Endothelial cell of umbilical vein (primary cell): Measurements from ENCODE around the gene C9orf152. TPM values are rescaled to one million over a fixed set of nuclear protein-coding genes. Genes with fewer than 3 reads are reported as not detected.

Experiments used
- BruUV-seq: library from RNA; stranded (reverse); fragments of 400-500 nt; replicated peaks from 2 replicates; lab custom pipeline; 2021; lab: Mats Ljungman, UMichigan
- CTCF ChIA-PET: fragments of 300-600, 350-600 bp; sonication (Branson Sonifier 250); formaldehyde crosslinking; loops from one replicate; lab custom pipeline; 2021; ENCODE audit warnings: antibody characterized with exemption, inconsistent platforms; lab: Charles Lee
- POLR2A ChIA-PET: fragments of 300-600, 350-600 bp; sonication (Branson Sonifier 250); formaldehyde crosslinking; loops from one replicate; lab custom pipeline; 2021; ENCODE audit warnings: antibody characterized with exemption, inconsistent platforms; lab: Charles Lee
- DNase-seq: peaks from one replicate; pipeline ENCODE4 v3.0.0-alpha.2; 2011; ENCODE audit warnings: low read depth, low spot score
- FAIRE-seq: peaks from 2 replicates; lab custom pipeline; 2011; peaks lifted over from hg19 to GRCh38; lab: Jason Lieb, UNC
- H2AFZ ChIP-seq: 2 replicates; pipeline ENCODE4 v1.6.0; 2012; ENCODE audit warnings: low read depth, low read length, control low read depth, inconsistent platforms
- H3K27ac ChIP-seq: 2 replicates; pipeline ENCODE4 v1.5.1; 2011; ENCODE audit warnings: low read depth, mild to moderate bottlenecking, control low read depth, low read length, moderate library complexity; ENCODE audit not compliant: insufficient read depth
- H3K27me3 ChIP-seq, 2 experiments: 2 replicates each; pipeline versions ENCODE4 v1.6.0 to v1.6.1; 2011; ENCODE audit warnings: low read length in 2 of 2, mixed read lengths in 1 of 2; ENCODE audit not compliant: control insufficient read depth in 2 of 2, insufficient read depth in 2 of 2
- H3K36me3 ChIP-seq, 2 experiments: 2 replicates in 1 of 2; 3 replicates in 1 of 2; pipeline ENCODE4 v1.5.1; 2011; ENCODE audit warnings: low read length in 2 of 2, mild to moderate bottlenecking in 1 of 2, moderate library complexity in 1 of 2; ENCODE audit not compliant: control insufficient read depth in 2 of 2, insufficient read depth in 2 of 2; ENCODE audit errors: extremely low read depth in 1 of 2
- H3K4me1 ChIP-seq: 3 replicates; pipeline ENCODE4 v1.5.1; 2011; ENCODE audit warnings: mild to moderate bottlenecking, low read length; ENCODE audit not compliant: control insufficient read depth, insufficient read depth; ENCODE audit errors: extremely low read depth
- H3K4me2 ChIP-seq: 2 replicates; pipeline ENCODE4 v1.6.1; 2011; ENCODE audit warnings: low read length, control low read depth, mixed read lengths; ENCODE audit not compliant: insufficient read depth
- H3K4me3 ChIP-seq, 3 experiments: fragments of 200-600 bp in 1 of 3; sonication (generic), shearing (Covaris generic) in 1 of 3; replicated peaks in 1 of 3; 2 replicates each; pipeline ENCODE4 v1.5.1; 2011 to 2016; ENCODE audit warnings: control low read depth in 3 of 3, low read length in 3 of 3, mild to moderate bottlenecking in 2 of 3, inconsistent platforms in 1 of 3, low read depth in 1 of 3, moderate library complexity in 1 of 3; ENCODE audit not compliant: insufficient read depth in 1 of 3
- H3K79me2 ChIP-seq: 2 replicates; pipeline ENCODE4 v1.6.0; 2012; ENCODE audit warnings: low read length, inconsistent platforms; ENCODE audit not compliant: control insufficient read depth, insufficient read depth
- H3K9ac ChIP-seq: replicated peaks from 2 replicates; pipeline ENCODE3; 2011; ENCODE audit warnings: low read length, control low read depth; ENCODE audit not compliant: insufficient read depth; ENCODE audit errors: extremely low read depth
- H3K9me1 ChIP-seq: replicated peaks from 3 replicates; pipeline ENCODE4 v1.6.0; 2011; ENCODE audit warnings: mild to moderate bottlenecking, low read length; ENCODE audit not compliant: control insufficient read depth, insufficient read depth; ENCODE audit errors: extremely low read depth
- H3K9me3 ChIP-seq: replicated peaks from 2 replicates; pipeline ENCODE4 v1.5.1; 2012; ENCODE audit warnings: low read length, inconsistent platforms; ENCODE audit not compliant: control insufficient read depth, insufficient read depth
- H4K20me1 ChIP-seq: replicated peaks from 2 replicates; pipeline ENCODE3; 2011; ENCODE audit warnings: mild to moderate bottlenecking, low read length; ENCODE audit not compliant: control insufficient read depth, insufficient read depth; ENCODE audit errors: extremely low read depth
- EZH2 ChIP-seq: IDR thresholded peaks from 2 replicates; pipeline ENCODE4 v1.6.1; 2012; ENCODE audit warnings: borderline replicate concordance, low read depth, mild to moderate bottlenecking, moderate library complexity, low read length, inconsistent platforms; ENCODE audit not compliant: severe bottlenecking
- FOS ChIP-seq: IDR thresholded peaks from 2 replicates; pipeline ENCODE4 v1.6.1; 2011; ENCODE audit warnings: mild to moderate bottlenecking, low read length, moderate library complexity, borderline replicate concordance; ENCODE audit not compliant: insufficient read depth
- GATA2 ChIP-seq: IDR thresholded peaks from 2 replicates; pipeline ENCODE4 v1.7.0; 2011; ENCODE audit warnings: low read depth, mild to moderate bottlenecking, moderate library complexity, mixed read lengths, low read length; ENCODE audit not compliant: insufficient read length, insufficient read depth
- JUN ChIP-seq: IDR thresholded peaks from 2 replicates; pipeline ENCODE4 v1.6.1; 2011; ENCODE audit warnings: borderline replicate concordance, low read depth; ENCODE audit not compliant: insufficient read length, insufficient read depth
- MYC ChIP-seq: IDR thresholded peaks from one replicate; pipeline ENCODE4 v1.6.1; 2011; ENCODE audit warnings: mild to moderate bottlenecking, low read depth, low read length
- POLR2A ChIP-seq: IDR thresholded peaks from 2 replicates; pipeline ENCODE4 v1.6.1; 2012; ENCODE audit warnings: low read depth, mild to moderate bottlenecking, control low read depth, low read length
- POLR2AphosphoS5 ChIP-seq: IDR thresholded peaks from 2 replicates; pipeline ENCODE4 v1.6.1; 2012; ENCODE audit warnings: low read depth, mild to moderate bottlenecking, control low read depth, low read length, moderate library complexity; ENCODE audit not compliant: insufficient read depth
- dilution Hi-C: fragments of 300-500 bp; cut with MboI; formaldehyde crosslinking; loops from one replicate; pipeline ENCODE4 v1.15.0; 2019; ENCODE audit warnings: low sequenced_read_pairs; ENCODE audit not compliant: extremely low pct_ligation_motif_present
- intact Hi-C: fragments of 100-400 bp; cut with micrococcal nuclease; formaldehyde crosslinking; loops from one replicate; pipeline ENCODE4 v1.10.0; 2022
- polyA plus RNA-seq, 4 experiments: library from polyadenylated mRNA; depleted of rRNA in 3 of 4; stranded (reverse) in 3 of 4; unstranded in 1 of 4; fragments of >200 nt; gene quantifications; 2 replicates each; pipeline versions ENCODE4 v1.2.1 to v1.2.3, GENCODE V29; 2011 to 2012; ENCODE audit warnings: missing spikeins in 1 of 4
- total RNA-seq: library from RNA; stranded (reverse); gene quantifications from 2 replicates; pipeline ENCODE4 v1.2.3, GENCODE V29; 2021
- TF ChIP-seq, protein P1 (sequence below), 2 donors: IDR thresholded peaks; 1 replicate in 1 of 2; 2 replicates in 1 of 2; pipeline ENCODE4 v1.5.1; 2011; ENCODE audit warnings: low read length in 2 of 2, mild to moderate bottlenecking in 2 of 2, moderate library complexity in 2 of 2, control low read depth in 1 of 2, inconsistent platforms in 1 of 2, low read depth in 1 of 2; ENCODE audit not compliant: insufficient read depth in 1 of 2; ENCODE audit errors: extremely low read depth in 1 of 2
- TF ChIP-seq, protein P2 (sequence below): IDR thresholded peaks from 2 replicates; pipeline ENCODE4 v1.6.1; 2011; ENCODE audit not compliant: insufficient read depth, insufficient read length

The C9orf152 gene
- total and polyA plus RNA-seq, 2 donors (not counting 3 experiments of a cell fraction or from before 2014, with no cell fraction given) = not detected

DNA sequence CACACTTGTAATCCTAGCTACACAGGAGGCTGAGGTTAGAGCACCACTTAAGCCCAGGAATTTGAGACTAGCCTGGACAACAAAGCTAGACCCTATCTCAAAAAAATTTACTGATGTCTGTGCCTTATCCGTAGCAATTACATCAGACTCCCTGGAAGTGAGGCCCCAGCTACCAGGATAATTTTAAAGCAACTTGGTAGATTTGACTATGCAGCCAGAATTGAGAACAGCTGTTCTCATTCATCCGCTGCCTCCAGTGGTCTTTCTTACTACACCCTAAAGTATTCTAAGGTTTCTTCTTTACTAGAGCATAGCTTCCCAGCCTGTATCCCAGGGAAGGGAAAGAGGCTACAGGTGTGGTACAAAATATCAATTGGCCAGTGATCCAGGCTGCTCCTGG, 20.4 kb upstream of the C9orf152 start:
- intact Hi-C loops = no loop called here
- no peaks in the 10 kb centered on the region for H4K20me1 ChIP-seq
- H3K27me3 ChIP-seq = peaks cover 0 to 5% of the 10 kb centered on the region in 2 experiments
- no TSS peak for BruUV-seq
- H3K79me2 ChIP-seq = no peaks in the 10 kb centered on the region
- DNase-seq = no peak
- no peaks in the 10 kb centered on the region for H3K4me1 ChIP-seq
- H3K36me3 ChIP-seq = no peaks in the 10 kb centered on the region
- dilution Hi-C loops = no loop called here
- no peak overlapping the region for H3K27ac ChIP-seq
- no peak overlapping the region for H3K4me2 ChIP-seq
- ChIA-PET POLR2A (no interaction called here), CTCF (interaction anchor here (0.7 to 1.0 kb wide), 2 partner anchors 10 to 45 kb away, joined by 4 to 6 read pairs; no protein-coding TSS in a partner anchor)
- H3K4me3 ChIP-seq = no peak overlapping the region
- H3K9ac ChIP-seq = no peak overlapping the region
- TF ChIP-seq POLR2A (no peak), FOS (no peak), MYC (no peak), JUN (no peak)
- TF ChIP-seq, protein P1, sequence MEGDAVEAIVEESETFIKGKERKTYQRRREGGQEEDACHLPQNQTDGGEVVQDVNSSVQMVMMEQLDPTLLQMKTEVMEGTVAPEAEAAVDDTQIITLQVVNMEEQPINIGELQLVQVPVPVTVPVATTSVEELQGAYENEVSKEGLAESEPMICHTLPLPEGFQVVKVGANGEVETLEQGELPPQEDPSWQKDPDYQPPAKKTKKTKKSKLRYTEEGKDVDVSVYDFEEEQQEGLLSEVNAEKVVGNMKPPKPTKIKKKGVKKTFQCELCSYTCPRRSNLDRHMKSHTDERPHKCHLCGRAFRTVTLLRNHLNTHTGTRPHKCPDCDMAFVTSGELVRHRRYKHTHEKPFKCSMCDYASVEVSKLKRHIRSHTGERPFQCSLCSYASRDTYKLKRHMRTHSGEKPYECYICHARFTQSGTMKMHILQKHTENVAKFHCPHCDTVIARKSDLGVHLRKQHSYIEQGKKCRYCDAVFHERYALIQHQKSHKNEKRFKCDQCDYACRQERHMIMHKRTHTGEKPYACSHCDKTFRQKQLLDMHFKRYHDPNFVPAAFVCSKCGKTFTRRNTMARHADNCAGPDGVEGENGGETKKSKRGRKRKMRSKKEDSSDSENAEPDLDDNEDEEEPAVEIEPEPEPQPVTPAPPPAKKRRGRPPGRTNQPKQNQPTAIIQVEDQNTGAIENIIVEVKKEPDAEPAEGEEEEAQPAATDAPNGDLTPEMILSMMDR (IDR thresholded peaks at IDR 0.05; ENCODE audit: extremely low read depth in 1 of 2, insufficient read depth in 1 of 2, low read depth in 1 of 2, low read length in 2 of 2) = no peak
- no peaks in the 10 kb centered on the region for H3K9me1 ChIP-seq
- no peaks in the 10 kb centered on the region for H3K9me3 ChIP-seq
- H2AFZ ChIP-seq = no peak overlapping the region
- FAIRE-seq = no peak

GRCh38 chr9:110224583-110224982, 16.6 kb upstream of the C9orf152 start:
- H3K9me1 ChIP-seq = no peaks in the 10 kb centered on the region
- TF ChIP-seq FOS = no peak
- TF ChIP-seq, protein P1 (IDR thresholded peaks at IDR 0.05; ENCODE audit: extremely low read depth in 1 of 2, insufficient read depth in 1 of 2, low read depth in 1 of 2, low read length in 2 of 2) = no peak
- no peak for TF ChIP-seq GATA2
- TF ChIP-seq JUN = no peak
- no peak for TF ChIP-seq POLR2A
- TF ChIP-seq MYC = no peak
- TF ChIP-seq, protein P2, sequence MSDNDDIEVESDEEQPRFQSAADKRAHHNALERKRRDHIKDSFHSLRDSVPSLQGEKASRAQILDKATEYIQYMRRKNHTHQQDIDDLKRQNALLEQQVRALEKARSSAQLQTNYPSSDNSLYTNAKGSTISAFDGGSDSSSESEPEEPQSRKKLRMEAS = no peak
- no peak for TF ChIP-seq EZH2
- TF ChIP-seq POLR2AphosphoS5 = no peak
- no peaks in the 10 kb centered on the region for H4K20me1 ChIP-seq
- H3K79me2 ChIP-seq = no peaks in the 10 kb centered on the region
- no peak overlapping the region for H3K4me2 ChIP-seq
- no peak overlapping the region for H3K4me3 ChIP-seq
- CTCF ChIA-PET = no interaction called here
- no peak overlapping the region for H3K27ac ChIP-seq
- no peak overlapping the region for H3K9ac ChIP-seq
- H3K27me3 ChIP-seq = peaks cover 0 to 5% of the 10 kb centered on the region in 2 experiments
- POLR2A ChIA-PET = no interaction called here
- no peak overlapping the region for H2AFZ ChIP-seq
- dilution Hi-C loops = no loop called here
- FAIRE-seq (no peak), DNase-seq (no peak)
- no peaks in the 10 kb centered on the region for H3K4me1 ChIP-seq
- intact Hi-C loops = no loop called here
- H3K9me3 ChIP-seq = no peaks in the 10 kb centered on the region
- H3K36me3 ChIP-seq = no peaks in the 10 kb centered on the region
- no TSS peak for BruUV-seq
